Measurements from ENCODE around the gene PARD3.

PARD3 gene

DNA sequence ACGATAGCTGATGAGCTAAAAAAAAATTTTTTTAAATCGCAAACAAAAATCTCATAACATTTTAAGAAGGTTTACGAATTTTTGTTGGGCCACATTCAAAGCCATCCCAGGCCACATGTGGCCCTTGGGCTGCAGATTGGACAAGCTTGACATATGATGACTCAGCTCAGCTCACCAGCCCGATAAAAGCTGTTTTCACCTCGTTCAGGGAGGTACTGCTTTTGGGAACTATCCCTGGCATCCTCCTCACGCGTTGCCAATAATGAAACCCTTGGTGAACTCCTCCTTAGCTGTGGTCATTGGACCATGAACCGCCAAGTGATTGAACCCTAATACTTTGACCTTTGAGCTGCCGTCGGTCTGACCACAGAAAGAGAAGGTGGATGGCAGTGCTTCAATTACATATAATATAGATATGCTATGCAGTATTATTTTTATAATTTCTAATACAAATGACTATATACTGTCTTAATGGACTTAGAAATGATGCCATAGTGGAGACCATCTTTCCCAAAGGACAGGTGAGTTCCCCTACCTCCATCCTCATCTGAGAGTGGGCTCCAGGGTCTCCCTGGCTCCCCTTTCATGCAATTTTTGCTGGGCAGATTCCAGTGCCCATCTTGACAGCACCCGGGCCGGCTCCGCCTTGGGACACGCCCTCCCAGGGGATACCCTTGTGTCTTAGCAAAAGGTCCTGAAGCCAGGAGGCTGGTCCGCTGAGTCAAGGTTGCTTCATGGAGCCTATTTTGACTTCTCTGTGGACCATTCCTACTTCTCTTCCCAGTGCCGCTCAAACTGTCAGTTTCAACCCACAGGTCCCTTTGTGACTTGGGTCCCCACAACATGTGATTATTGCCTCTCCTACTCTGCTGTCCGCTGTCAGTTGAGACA is 707.2 kb downstream of the PARD3 start:
- no peak overlapping the region for H3K4me3 ChIP-seq (replicated peaks in 1 of 2; ENCODE audit: low read depth in 2 of 2, low read length in 2 of 2)
- TF ChIP-seq CTCF (IDR thresholded peaks at IDR 0.05; ENCODE audit: low read depth, low read length), result no peak
- DNase-seq (ENCODE audit: low read depth in 2 of 2), result no peak

GRCh38 chr10:34106356-34106885 is 708.7 kb downstream of the PARD3 start:
- DNase-seq (ENCODE audit: low read depth in 2 of 2), result no peak
- TF ChIP-seq CTCF (IDR thresholded peaks at IDR 0.05; ENCODE audit: low read depth, low read length), result no peak
- no peak overlapping the region for H3K4me3 ChIP-seq (replicated peaks in 1 of 2; ENCODE audit: low read depth in 2 of 2, low read length in 2 of 2)

DNA sequence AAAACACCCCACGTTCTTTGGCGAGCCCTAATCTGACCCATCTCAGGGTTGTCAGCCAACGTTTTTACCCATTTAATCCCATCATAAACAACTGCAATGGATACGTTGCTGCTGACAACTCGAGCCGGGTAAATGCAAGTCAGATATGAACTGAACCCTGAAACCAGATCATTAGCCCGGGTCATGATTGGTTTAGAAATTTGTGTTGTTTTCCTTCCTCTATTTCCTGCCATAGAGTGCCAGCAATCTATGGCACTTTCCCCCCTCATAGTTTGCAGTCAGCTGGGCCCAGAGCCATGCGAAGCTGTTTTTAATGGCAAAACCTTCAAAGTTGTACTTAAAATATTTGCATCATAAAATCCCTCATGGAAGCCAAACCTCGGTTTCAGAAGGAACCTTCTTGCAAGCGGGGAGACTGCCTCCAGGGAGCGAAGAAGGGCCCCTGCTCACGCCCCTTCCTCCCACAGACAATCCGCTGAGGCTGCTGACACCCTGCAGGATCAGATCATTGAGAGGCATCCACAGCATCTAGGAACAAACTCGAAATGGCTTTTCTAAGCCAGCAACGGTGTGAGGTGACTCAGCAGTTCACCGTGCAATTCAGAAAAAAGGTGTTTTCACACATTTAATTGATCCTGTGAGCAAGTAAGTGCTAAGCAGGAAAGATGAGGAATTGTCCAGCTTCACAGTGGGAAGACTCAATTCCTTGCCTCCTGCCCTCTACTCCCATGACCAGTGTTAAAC is 710.1 kb downstream of the PARD3 start:
- DNase-seq (ENCODE audit: low read depth in 2 of 2), result peak in 1 of 2 donors; percentile 47
- no peak for TF ChIP-seq CTCF (IDR thresholded peaks at IDR 0.05; ENCODE audit: low read depth, low read length)
- H3K4me3 ChIP-seq (replicated peaks in 1 of 2; ENCODE audit: low read depth in 2 of 2, low read length in 2 of 2), result no peak overlapping the region

GRCh38 chr10:34102893-34103506 is 712.1 kb downstream of the PARD3 start:
- no peak overlapping the region for H3K4me3 ChIP-seq (replicated peaks in 1 of 2; ENCODE audit: low read depth in 2 of 2, low read length in 2 of 2)
- TF ChIP-seq CTCF (IDR thresholded peaks at IDR 0.05; ENCODE audit: low read depth, low read length), result no peak
- peak; percentile 76 to 89 for DNase-seq (ENCODE audit: low read depth in 2 of 2)

- peak; percentile 83 for DNase-seq (ENCODE audit: low read depth in 2 of 2)
- no peak for TF ChIP-seq CTCF (IDR thresholded peaks at IDR 0.05; ENCODE audit: low read depth, low read length)
- no peak overlapping the region for H3K4me3 ChIP-seq (replicated peaks in 1 of 2; ENCODE audit: low read depth in 2 of 2, low read length in 2 of 2)
Measured at GRCh38 chr10:34102237-34102673, 712.8 kb downstream of the PARD3 start.

GRCh38 chr10:34101001-34101400 is 714.1 kb downstream of the PARD3 start:
- TF ChIP-seq CTCF (IDR thresholded peaks at IDR 0.05; ENCODE audit: low read depth, low read length), result no peak
- H3K4me3 ChIP-seq (replicated peaks in 1 of 2; ENCODE audit: low read depth in 2 of 2, low read length in 2 of 2), result no peak overlapping the region
- DNase-seq (ENCODE audit: low read depth in 2 of 2), result no peak
